HL-60 (cell line): ENCODE results near the gene SLC6A7.

Experiments used
- DNase-seq, 2 experiments: peaks; one replicate each; pipeline ENCODE4 v3.0.0-alpha.2; 2010 to 2020; ENCODE audit warnings: low read depth in 1 of 2, low spot score in 1 of 2
- H3K27ac ChIP-seq: fragments of 250-450 bp; sonication (Bioruptor Pico); replicated peaks from 2 replicates; pipeline ENCODE4 v1.5.1; 2020; ENCODE audit warnings: mild to moderate bottlenecking, moderate library complexity
- H3K27me3 ChIP-seq: fragments of 250-450 bp; sonication (Bioruptor Pico); 2 replicates; pipeline ENCODE4 v1.5.1; 2021; ENCODE audit warnings: mild to moderate bottlenecking, moderate library complexity; ENCODE audit not compliant: insufficient read depth, poor library complexity, severe bottlenecking
- H3K4me3 ChIP-seq: replicated peaks from 2 replicates; pipeline ENCODE4 v1.5.1; 2011; ENCODE audit warnings: mild to moderate bottlenecking, control low read depth, low read length; ENCODE audit not compliant: insufficient read depth
- CTCF ChIP-seq: IDR thresholded peaks from one replicate; pipeline ENCODE4 v1.5.1; 2011; ENCODE audit warnings: low read length, control low read depth, inconsistent platforms; ENCODE audit not compliant: insufficient read depth
- GABPA ChIP-seq: IDR thresholded peaks from 2 replicates; pipeline ENCODE4 v1.6.1; 2012; ENCODE audit warnings: low read depth
- POLR2AphosphoS5 ChIP-seq: IDR thresholded peaks from 2 replicates; pipeline ENCODE4 v1.6.1; 2012; ENCODE audit warnings: low read depth
- SPI1 ChIP-seq: IDR thresholded peaks from 2 replicates; pipeline ENCODE4 v1.6.1; 2012; ENCODE audit warnings: low read depth, mild to moderate bottlenecking, borderline replicate concordance
- TF ChIP-seq, protein P1 (sequence below): IDR thresholded peaks from 2 replicates; pipeline ENCODE4 v1.6.1; 2012; ENCODE audit warnings: low read depth; ENCODE audit not compliant: insufficient replicate concordance

The SLC6A7 gene

GRCh38 chr5:150178262-150178661, 11.6 kb upstream of the SLC6A7 start:
- H3K27me3 ChIP-seq, result no peaks in the 10 kb centered on the region
- TF ChIP-seq GABPA (no peak), POLR2AphosphoS5 (no peak), SPI1 (no peak), CTCF (no peak)
- TF ChIP-seq, protein P1, sequence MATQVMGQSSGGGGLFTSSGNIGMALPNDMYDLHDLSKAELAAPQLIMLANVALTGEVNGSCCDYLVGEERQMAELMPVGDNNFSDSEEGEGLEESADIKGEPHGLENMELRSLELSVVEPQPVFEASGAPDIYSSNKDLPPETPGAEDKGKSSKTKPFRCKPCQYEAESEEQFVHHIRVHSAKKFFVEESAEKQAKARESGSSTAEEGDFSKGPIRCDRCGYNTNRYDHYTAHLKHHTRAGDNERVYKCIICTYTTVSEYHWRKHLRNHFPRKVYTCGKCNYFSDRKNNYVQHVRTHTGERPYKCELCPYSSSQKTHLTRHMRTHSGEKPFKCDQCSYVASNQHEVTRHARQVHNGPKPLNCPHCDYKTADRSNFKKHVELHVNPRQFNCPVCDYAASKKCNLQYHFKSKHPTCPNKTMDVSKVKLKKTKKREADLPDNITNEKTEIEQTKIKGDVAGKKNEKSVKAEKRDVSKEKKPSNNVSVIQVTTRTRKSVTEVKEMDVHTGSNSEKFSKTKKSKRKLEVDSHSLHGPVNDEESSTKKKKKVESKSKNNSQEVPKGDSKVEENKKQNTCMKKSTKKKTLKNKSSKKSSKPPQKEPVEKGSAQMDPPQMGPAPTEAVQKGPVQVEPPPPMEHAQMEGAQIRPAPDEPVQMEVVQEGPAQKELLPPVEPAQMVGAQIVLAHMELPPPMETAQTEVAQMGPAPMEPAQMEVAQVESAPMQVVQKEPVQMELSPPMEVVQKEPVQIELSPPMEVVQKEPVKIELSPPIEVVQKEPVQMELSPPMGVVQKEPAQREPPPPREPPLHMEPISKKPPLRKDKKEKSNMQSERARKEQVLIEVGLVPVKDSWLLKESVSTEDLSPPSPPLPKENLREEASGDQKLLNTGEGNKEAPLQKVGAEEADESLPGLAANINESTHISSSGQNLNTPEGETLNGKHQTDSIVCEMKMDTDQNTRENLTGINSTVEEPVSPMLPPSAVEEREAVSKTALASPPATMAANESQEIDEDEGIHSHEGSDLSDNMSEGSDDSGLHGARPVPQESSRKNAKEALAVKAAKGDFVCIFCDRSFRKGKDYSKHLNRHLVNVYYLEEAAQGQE, result no peak
- no peak for DNase-seq
- no peak overlapping the region for H3K27ac ChIP-seq
- no peak overlapping the region for H3K4me3 ChIP-seq

DNA sequence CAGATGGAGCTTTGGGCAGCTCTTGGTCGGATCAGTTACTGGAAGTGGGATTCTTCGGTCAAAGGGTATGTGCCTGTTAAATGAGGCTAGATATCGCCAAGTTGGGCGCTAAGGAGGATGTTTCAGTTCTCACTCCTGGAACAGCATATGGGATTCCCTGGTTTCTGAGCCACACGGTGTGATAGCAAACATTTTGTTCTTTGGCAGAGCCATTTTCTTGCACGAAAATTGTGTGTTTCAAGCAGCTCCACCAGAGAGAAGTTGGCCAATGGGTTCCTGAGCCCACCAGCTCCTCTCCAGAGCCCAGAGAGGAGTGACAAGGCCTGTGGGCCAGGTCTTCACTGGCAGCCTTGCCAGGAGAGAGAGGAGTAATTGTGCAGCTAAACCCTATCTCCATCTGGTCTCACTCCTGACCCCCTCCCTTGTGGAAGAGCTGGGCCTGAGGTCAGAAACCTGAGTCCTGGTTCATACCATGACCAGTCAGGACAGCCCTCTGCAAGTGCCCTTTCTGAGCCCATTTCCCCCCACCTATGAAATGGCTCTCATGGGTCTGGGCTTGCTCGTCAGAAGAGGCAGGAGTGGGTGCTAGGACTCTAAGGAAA, 10.7 kb upstream of the SLC6A7 start:
- no peaks in the 10 kb centered on the region for H3K27me3 ChIP-seq
- H3K4me3 ChIP-seq, result no peak overlapping the region
- H3K27ac ChIP-seq, result no peak overlapping the region
- TF ChIP-seq CTCF (no peak), POLR2AphosphoS5 (no peak), GABPA (no peak), SPI1 (no peak)
- TF ChIP-seq, protein P1, result no peak
- DNase-seq, result no peak

- no peaks in the 10 kb centered on the region for H3K27me3 ChIP-seq
- TF ChIP-seq GABPA (no peak), SPI1 (peak; percentile 95)
- DNase-seq, result peak in 1 of 2 experiments; percentile 61
- H3K4me3 ChIP-seq, result no peak overlapping the region
- no peak overlapping the region for H3K27ac ChIP-seq
These were observed 9.4 kb upstream of the SLC6A7 start for GRCh38 chr5:150180241-150181026.

DNA sequence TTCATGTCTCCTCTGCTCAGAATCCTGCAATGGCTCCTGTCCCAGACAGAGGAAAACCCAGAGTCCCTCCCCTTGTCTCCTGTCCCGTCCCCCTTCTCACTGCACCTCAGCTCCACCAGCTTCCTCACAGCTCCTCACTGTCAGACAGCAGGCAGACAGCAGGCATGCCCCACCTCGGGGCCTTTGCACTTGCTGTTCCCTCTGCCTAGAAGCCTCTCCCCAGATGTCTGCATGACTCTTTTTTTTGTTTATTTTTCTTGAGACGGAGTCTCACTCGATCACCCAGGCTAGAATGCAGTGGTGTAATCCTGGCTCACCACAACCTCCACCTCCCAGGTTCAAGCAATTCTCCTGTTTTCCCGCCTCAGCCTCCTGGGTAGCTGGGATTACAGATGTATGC, 8.8 kb upstream of the SLC6A7 start:
- no peak overlapping the region for H3K27ac ChIP-seq
- no peak overlapping the region for H3K4me3 ChIP-seq
- no peak for DNase-seq
- TF ChIP-seq POLR2AphosphoS5, result no peak
- TF ChIP-seq CTCF, result no peak
- TF ChIP-seq GABPA, result no peak
- TF ChIP-seq SPI1, result no peak
- TF ChIP-seq, protein P1, result no peak
- H3K27me3 ChIP-seq, result no peaks in the 10 kb centered on the region
